GM10266 (cell line): ENCODE results near the gene CHRNB4.

ENCODE experiments used
- DNase-seq: peaks from one replicate; pipeline ENCODE4 v3.0.0; 2012; ENCODE audit errors: extremely low spot score
- TF ChIP-seq, protein P1 (sequence below): IDR thresholded peaks from 2 replicates; pipeline ENCODE4 v1.5.1; 2012; ENCODE audit warnings: mild to moderate bottlenecking, low read depth; ENCODE audit not compliant: control insufficient read depth, insufficient read depth; ENCODE audit errors: missing control alignments

CHRNB4 gene

DNA sequence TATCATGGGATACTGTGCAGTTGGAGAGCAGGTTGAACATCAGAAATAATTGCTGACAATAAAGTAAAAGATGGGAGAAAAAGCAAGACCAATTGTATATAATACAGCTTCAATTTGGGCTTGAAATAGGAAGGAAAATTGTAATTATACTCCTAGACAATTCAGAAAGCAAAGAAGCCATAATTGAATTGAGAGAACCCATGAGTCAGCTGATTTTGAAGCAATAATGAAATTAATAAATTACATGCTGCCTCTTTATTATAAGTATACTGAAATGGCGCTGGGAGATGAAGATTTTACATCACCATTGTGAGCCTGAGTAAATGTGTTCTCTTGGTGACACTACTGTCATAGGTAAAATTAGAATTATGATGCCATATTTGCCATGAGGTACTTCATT, 43.4 kb downstream of the CHRNB4 start:
- TF ChIP-seq, protein P1, sequence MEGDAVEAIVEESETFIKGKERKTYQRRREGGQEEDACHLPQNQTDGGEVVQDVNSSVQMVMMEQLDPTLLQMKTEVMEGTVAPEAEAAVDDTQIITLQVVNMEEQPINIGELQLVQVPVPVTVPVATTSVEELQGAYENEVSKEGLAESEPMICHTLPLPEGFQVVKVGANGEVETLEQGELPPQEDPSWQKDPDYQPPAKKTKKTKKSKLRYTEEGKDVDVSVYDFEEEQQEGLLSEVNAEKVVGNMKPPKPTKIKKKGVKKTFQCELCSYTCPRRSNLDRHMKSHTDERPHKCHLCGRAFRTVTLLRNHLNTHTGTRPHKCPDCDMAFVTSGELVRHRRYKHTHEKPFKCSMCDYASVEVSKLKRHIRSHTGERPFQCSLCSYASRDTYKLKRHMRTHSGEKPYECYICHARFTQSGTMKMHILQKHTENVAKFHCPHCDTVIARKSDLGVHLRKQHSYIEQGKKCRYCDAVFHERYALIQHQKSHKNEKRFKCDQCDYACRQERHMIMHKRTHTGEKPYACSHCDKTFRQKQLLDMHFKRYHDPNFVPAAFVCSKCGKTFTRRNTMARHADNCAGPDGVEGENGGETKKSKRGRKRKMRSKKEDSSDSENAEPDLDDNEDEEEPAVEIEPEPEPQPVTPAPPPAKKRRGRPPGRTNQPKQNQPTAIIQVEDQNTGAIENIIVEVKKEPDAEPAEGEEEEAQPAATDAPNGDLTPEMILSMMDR: no peak
- DNase-seq: no peak

DNA sequence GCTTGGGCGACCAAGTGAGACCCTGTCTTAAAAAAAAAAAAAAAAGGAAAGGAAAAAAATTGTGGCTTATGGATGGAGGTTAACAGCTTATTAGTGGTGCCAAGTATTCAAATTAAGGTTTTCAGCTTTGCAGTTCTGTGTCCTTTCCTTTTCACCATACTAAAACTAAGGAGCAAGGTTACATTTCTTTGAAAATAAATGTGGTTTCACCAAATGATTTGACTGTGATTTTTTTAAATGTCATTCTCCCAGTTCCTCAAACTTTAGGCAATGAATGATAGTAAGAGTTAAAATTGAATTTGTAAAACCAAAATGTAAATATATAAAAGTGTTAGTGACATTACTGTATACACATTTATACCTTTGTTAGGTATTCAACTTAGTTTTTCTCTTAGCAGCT, 66.1 kb downstream of the CHRNB4 start:
- DNase-seq: no peak
- TF ChIP-seq, protein P1: no peak
